K562 (cell line): ENCODE data around the gene TUBA4B. TPM values are rescaled to one million over a fixed set of nuclear protein-coding genes. Genes with fewer than 3 reads are reported as not detected.
A peak's percentile ranks its signal among the peaks of the same experiment; 100 is the strongest.

ENCODE experiments used
- CCAR2 ChIP-seq: fragments of 200-400 bp; formaldehyde crosslinking; IDR thresholded peaks from 2 replicates; pipeline ENCODE4 v1.6.1; 2017; ENCODE audit warnings: mild to moderate bottlenecking, low read depth, low read length
- CCNT2 ChIP-seq: IDR thresholded peaks from 2 replicates; pipeline ENCODE4 v1.6.1; 2011; ENCODE audit warnings: borderline replicate concordance, low read depth, mild to moderate bottlenecking, moderate library complexity, mixed read lengths, low read length; ENCODE audit not compliant: insufficient read length; ENCODE audit errors: extremely low read depth
- ELF1 ChIP-seq: fragments of 200-800 bp; sonication (Bioruptor generic); IDR thresholded peaks from 2 replicates; pipeline ENCODE4 v1.6.1; 2016; ENCODE audit warnings: missing genetic modification characterization, missing compliant biosample characterization
- ELF2 ChIP-seq: fragments of 250-450 bp; sonication (Bioruptor Pico); IDR thresholded peaks from 2 replicates; pipeline ENCODE4 v1.5.0; 2021; ENCODE audit warnings: mild to moderate bottlenecking
- EP400 ChIP-seq: fragments of 450-650 bp; IDR thresholded peaks from 2 replicates; pipeline ENCODE4 v1.6.1; 2017; ENCODE audit warnings: antibody characterized with exemption, mild to moderate bottlenecking, moderate library complexity
- EWSR1 ChIP-seq: fragments of 450-650 bp; IDR thresholded peaks from 2 replicates; pipeline ENCODE4 v1.6.1; 2018; ENCODE audit warnings: borderline replicate concordance, mild to moderate bottlenecking, low read depth, moderate library complexity; ENCODE audit not compliant: partially characterized antibody
- HNRNPLL ChIP-seq: fragments of 200-400 bp; formaldehyde crosslinking; IDR thresholded peaks from 2 replicates; pipeline ENCODE4 v1.6.1; 2017; ENCODE audit warnings: low read length, low read depth, mild to moderate bottlenecking; ENCODE audit not compliant: poor library complexity, severe bottlenecking
- KLF1 ChIP-seq: fragments of 450-650 bp; IDR thresholded peaks from 2 replicates; pipeline ENCODE4 v1.6.1; 2016; ENCODE audit warnings: missing genetic modification characterization, missing compliant biosample characterization
- MTF1 ChIP-seq: fragments of 250-450 bp; sonication (Bioruptor Pico); IDR thresholded peaks from 2 replicates; pipeline ENCODE4 v1.9.0; 2021; ENCODE audit warnings: moderate library complexity, mild to moderate bottlenecking, inconsistent platforms, borderline replicate concordance
- NCOA4 ChIP-seq: fragments of 450-650 bp; IDR thresholded peaks from 2 replicates; pipeline ENCODE4 v1.6.1; 2018; ENCODE audit warnings: mild to moderate bottlenecking; ENCODE audit not compliant: partially characterized antibody
- PHB ChIP-seq: fragments of 250-450 bp; sonication (Bioruptor Pico); IDR thresholded peaks from 2 replicates; pipeline ENCODE4 v1.5.0; 2021
- SRSF7 ChIP-seq: fragments of 200-400 bp; formaldehyde crosslinking; optimal IDR thresholded peaks from 2 replicates; pipeline ENCODE3; 2017; ENCODE audit warnings: mild to moderate bottlenecking, low read depth, low read length
- YY1 ChIP-seq, 3 experiments: IDR thresholded peaks; 2 replicates each; pipeline ENCODE4 v1.6.1; 2011; ENCODE audit warnings: low read length in 2 of 3, mild to moderate bottlenecking in 2 of 3, moderate library complexity in 2 of 3, borderline replicate concordance in 1 of 3, control low read depth in 1 of 3, low read depth in 1 of 3; ENCODE audit not compliant: insufficient read depth in 3 of 3, insufficient replicate concordance in 2 of 3, control insufficient read depth in 1 of 3, insufficient read length in 1 of 3; ENCODE audit errors: extremely low read depth in 1 of 3
- ZC3H4 ChIP-seq: sonication (generic); formaldehyde crosslinking; IDR thresholded peaks from 2 replicates; pipeline ENCODE4 v1.9.0; 2021; ENCODE audit warnings: missing genetic modification reagents, borderline replicate concordance
- ZNF717 ChIP-seq: fragments of 250-450 bp; sonication (Bioruptor Pico); IDR thresholded peaks from 2 replicates; pipeline ENCODE4 v1.5.0; 2021
- polyA plus RNA-seq, 8 experiments: library from polyadenylated mRNA; depleted of rRNA in 4 of 8; stranded (reverse) in 5 of 8; unstranded in 3 of 8; fragments of >200 nt; fragmentation: Nextera tagmentation in 2 of 8; fragmentation: Illumina TruSeq in 1 of 8; extraction: Ambion mirVana in 2 of 8; extraction: Trizol in 1 of 8; gene quantifications; 2 replicates each; pipeline versions ENCODE4 v1.2.1 to v1.2.3, GENCODE V29; 2011 to 2014; ENCODE audit warnings: inconsistent platforms in 1 of 8, missing spikeins in 1 of 8
- total RNA-seq, 7 experiments: library from RNA; depleted of rRNA in 6 of 7; stranded (reverse); fragments of >200 nt in 6 of 7; fragmentation: Illumina TruSeq in 2 of 7; extraction: Trizol in 2 of 7; gene quantifications; 2 replicates each; pipeline versions ENCODE4 v1.2.1 to v1.2.3, GENCODE V29; 2011 to 2021; ENCODE audit warnings: low replicate concordance in 1 of 7
- TF ChIP-seq, protein P1 (sequence below), 2 experiments: fragments of 200-800 bp in 1 of 2; sonication (Bioruptor generic) in 1 of 2; sonication (generic) in 1 of 2; formaldehyde crosslinking in 1 of 2; IDR thresholded peaks in 1 of 2; conservative IDR thresholded peaks in 1 of 2; 2 replicates each; pipeline versions ENCODE4 v1.5.0 to v1.6.1; 2016 to 2020; ENCODE audit warnings: missing compliant biosample characterization in 1 of 2, missing genetic modification characterization in 1 of 2, missing genetic modification reagents in 1 of 2
- TF ChIP-seq, protein P2 (sequence below): fragments of 450-650 bp; IDR thresholded peaks from 2 replicates; pipeline ENCODE4 v1.6.1; 2018; ENCODE audit not compliant: partially characterized antibody
- TF ChIP-seq, protein P3 (sequence below), 2 experiments: fragments of 450-650 bp in 1 of 2; IDR thresholded peaks; 2 replicates each; pipeline ENCODE4 v1.6.1; 2011 to 2017; ENCODE audit warnings: low read depth in 2 of 2, antibody characterized with exemption in 1 of 2, borderline replicate concordance in 1 of 2, low read length in 1 of 2, mild to moderate bottlenecking in 1 of 2, mixed read lengths in 1 of 2; ENCODE audit not compliant: control insufficient read depth in 1 of 2

TUBA4B gene
- total and polyA plus RNA-seq, 9 of the 15 experiments (the other 6 are each of a cell fraction or from before 2014, with no cell fraction given), result 0.04 TPM; not detected in 8

DNA sequence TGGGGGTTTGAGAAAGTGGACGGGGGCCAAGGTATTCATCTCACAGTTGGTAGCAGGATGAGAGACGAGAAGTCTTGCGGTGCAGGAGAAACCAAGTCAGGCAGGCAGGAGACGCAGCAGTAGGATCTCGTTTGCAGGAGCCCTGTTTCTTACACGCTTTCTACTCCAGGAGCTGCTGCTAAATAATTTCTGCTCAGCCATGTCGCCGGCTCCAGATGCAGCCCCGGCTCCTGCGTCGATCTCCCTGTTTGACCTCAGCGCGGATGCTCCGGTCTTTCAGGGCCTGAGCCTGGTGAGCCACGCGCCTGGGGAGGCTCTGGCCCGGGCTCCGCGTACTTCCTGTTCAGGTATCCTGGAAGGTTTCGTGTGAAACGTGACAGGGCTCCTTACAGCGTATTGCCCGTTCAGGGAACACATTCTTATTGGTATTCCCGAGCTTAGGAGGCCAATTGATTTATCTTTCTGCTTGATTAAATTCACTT lies 22.9 kb upstream of the TUBA4B start (continued):
- TF ChIP-seq CCAR2, result no peak
- TF ChIP-seq KLF1 (tag), result no peak
- TF ChIP-seq, protein P1, sequence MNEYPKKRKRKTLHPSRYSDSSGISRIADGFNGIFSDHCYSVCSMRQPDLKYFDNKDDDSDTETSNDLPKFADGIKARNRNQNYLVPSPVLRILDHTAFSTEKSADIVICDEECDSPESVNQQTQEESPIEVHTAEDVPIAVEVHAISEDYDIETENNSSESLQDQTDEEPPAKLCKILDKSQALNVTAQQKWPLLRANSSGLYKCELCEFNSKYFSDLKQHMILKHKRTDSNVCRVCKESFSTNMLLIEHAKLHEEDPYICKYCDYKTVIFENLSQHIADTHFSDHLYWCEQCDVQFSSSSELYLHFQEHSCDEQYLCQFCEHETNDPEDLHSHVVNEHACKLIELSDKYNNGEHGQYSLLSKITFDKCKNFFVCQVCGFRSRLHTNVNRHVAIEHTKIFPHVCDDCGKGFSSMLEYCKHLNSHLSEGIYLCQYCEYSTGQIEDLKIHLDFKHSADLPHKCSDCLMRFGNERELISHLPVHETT (CRISPR knock-in tag; conservative IDR thresholded peaks at IDR 0.05 in 1 of 2, IDR thresholded peaks at IDR 0.05 in 1 of 2), result peak in 1 of 2 experiments; percentile 23; a peak in 1 of 4 replicates
- TF ChIP-seq, protein P2, sequence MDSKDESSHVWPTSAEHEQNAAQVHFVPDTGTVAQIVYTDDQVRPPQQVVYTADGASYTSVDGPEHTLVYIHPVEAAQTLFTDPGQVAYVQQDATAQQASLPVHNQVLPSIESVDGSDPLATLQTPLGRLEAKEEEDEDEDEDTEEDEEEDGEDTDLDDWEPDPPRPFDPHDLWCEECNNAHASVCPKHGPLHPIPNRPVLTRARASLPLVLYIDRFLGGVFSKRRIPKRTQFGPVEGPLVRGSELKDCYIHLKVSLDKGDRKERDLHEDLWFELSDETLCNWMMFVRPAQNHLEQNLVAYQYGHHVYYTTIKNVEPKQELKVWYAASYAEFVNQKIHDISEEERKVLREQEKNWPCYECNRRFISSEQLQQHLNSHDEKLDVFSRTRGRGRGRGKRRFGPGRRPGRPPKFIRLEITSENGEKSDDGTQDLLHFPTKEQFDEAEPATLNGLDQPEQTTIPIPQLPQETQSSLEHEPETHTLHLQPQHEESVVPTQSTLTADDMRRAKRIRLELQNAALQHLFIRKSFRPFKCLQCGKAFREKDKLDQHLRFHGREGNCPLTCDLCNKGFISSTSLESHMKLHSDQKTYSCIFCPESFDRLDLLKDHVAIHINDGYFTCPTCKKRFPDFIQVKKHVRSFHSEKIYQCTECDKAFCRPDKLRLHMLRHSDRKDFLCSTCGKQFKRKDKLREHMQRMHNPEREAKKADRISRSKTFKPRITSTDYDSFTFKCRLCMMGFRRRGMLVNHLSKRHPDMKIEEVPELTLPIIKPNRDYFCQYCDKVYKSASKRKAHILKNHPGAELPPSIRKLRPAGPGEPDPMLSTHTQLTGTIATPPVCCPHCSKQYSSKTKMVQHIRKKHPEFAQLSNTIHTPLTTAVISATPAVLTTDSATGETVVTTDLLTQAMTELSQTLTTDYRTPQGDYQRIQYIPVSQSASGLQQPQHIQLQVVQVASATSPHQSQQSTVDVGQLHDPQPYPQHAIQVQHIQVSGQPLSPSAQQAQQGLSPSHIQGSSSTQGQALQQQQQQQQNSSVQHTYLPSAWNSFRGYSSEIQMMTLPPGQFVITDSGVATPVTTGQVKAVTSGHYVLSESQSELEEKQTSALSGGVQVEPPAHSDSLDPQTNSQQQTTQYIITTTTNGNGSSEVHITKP, result no peak
- no peak for TF ChIP-seq PHB
- TF ChIP-seq ELF1 (tag), result peak; percentile 49
- no peak for TF ChIP-seq YY1 (IDR thresholded peaks at IDR 0.05; ENCODE audit: borderline replicate concordance in 1 of 3, control insufficient read depth in 1 of 3, extremely low read depth in 1 of 3, insufficient read depth in 3 of 3, insufficient read length in 1 of 3, insufficient replicate concordance in 2 of 3, low read depth in 1 of 3, low read length in 2 of 3)
- no peak for TF ChIP-seq ZNF717
- no peak for TF ChIP-seq SRSF7
- TF ChIP-seq ELF2, result no peak
- no peak for TF ChIP-seq NCOA4
- TF ChIP-seq EWSR1, result no peak
- no peak for TF ChIP-seq CCNT2
- TF ChIP-seq, protein P3, sequence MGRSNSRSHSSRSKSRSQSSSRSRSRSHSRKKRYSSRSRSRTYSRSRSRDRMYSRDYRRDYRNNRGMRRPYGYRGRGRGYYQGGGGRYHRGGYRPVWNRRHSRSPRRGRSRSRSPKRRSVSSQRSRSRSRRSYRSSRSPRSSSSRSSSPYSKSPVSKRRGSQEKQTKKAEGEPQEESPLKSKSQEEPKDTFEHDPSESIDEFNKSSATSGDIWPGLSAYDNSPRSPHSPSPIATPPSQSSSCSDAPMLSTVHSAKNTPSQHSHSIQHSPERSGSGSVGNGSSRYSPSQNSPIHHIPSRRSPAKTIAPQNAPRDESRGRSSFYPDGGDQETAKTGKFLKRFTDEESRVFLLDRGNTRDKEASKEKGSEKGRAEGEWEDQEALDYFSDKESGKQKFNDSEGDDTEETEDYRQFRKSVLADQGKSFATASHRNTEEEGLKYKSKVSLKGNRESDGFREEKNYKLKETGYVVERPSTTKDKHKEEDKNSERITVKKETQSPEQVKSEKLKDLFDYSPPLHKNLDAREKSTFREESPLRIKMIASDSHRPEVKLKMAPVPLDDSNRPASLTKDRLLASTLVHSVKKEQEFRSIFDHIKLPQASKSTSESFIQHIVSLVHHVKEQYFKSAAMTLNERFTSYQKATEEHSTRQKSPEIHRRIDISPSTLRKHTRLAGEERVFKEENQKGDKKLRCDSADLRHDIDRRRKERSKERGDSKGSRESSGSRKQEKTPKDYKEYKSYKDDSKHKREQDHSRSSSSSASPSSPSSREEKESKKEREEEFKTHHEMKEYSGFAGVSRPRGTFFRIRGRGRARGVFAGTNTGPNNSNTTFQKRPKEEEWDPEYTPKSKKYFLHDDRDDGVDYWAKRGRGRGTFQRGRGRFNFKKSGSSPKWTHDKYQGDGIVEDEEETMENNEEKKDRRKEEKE (IDR thresholded peaks at IDR 0.05; ENCODE audit: borderline replicate concordance in 1 of 2, control insufficient read depth in 1 of 2, low read depth in 2 of 2, low read length in 1 of 2), result no peak
- no peak for TF ChIP-seq HNRNPLL
- TF ChIP-seq MTF1, result no peak
- no peak for TF ChIP-seq ZC3H4
- TF ChIP-seq EP400, result peak; percentile 66; the same call in 1 of the 2 replicates
